NCI-H2171 (cell line): ENCODE results near the gene PHPT1.

ENCODE experiments used
- DNase-seq: peaks from one replicate; lab custom pipeline; 2025; lab: John Stamatoyannopoulos, UW

PHPT1 gene

GRCh38 chr9:136847826-136848392 is 1.3 kb upstream of the PHPT1 start:
- DNase-seq = peak; percentile 55

- DNase-seq = peak; percentile 61
Observed at GRCh38 chr9:136848393-136849037, 694 bp upstream of the PHPT1 start.

GRCh38 chr9:136849960-136850865 is 1.0 kb downstream of the PHPT1 start:
- no peak for DNase-seq

GRCh38 chr9:136850866-136851775 is 1.9 kb downstream of the PHPT1 start:
- no peak for DNase-seq

- no peak for DNase-seq
Observed at GRCh38 chr9:136851941-136852663, 2.9 kb downstream of the PHPT1 start, which contains the start of gene MAMDC4. TSS of gene MAMDC4 (plus strand) at chr9:136852346. CDS start at chr9:136852417, 71 bp downstream.

GRCh38 chr9:136852664-136853595 is 3.7 kb downstream of the PHPT1 start:
- no peak for DNase-seq

GRCh38 chr9:136853596-136854112 is 4.4 kb downstream of the PHPT1 start:
- DNase-seq = no peak

GRCh38 chr9:136854113-136854841 is 5.1 kb downstream of the PHPT1 start:
- no peak for DNase-seq

GRCh38 chr9:136854842-136855460 is 5.7 kb downstream of the PHPT1 start:
- DNase-seq = no peak

- DNase-seq = no peak
Observed at GRCh38 chr9:136855461-136856078, 6.4 kb downstream of the PHPT1 start.

GRCh38 chr9:136856079-136856476 is 6.9 kb downstream of the PHPT1 start:
- no peak for DNase-seq

- no peak for DNase-seq
Observed at GRCh38 chr9:136856541-136857141, 7.4 kb downstream of the PHPT1 start.

GRCh38 chr9:136857166-136857565 is 8.0 kb downstream of the PHPT1 start:
- no peak for DNase-seq

GRCh38 chr9:136857581-136858412 is 8.6 kb downstream of the PHPT1 start:
- DNase-seq = no peak

GRCh38 chr9:136858452-136858843 is 9.2 kb downstream of the PHPT1 start:
- DNase-seq = no peak

GRCh38 chr9:136858844-136859757 is 9.9 kb downstream of the PHPT1 start:
- no peak for DNase-seq
